GM19455 (cell line): ENCODE results near the gene WDR86.

Experiments used
- ATAC-seq: cut with Tn5 transposase; IDR thresholded peaks from one replicate; pipeline ENCODE4 v1.9.1; 2021; ENCODE audit not compliant: unreplicated experiment

WDR86 gene

GRCh38 chr7:151380199-151381097 lies 29.4 kb downstream of the WDR86 start:
- no peak for ATAC-seq

- ATAC-seq: no peak
Measured at GRCh38 chr7:151379534-151380198, 30.2 kb downstream of the WDR86 start.

GRCh38 chr7:151379193-151379520 lies 30.7 kb downstream of the WDR86 start:
- no peak for ATAC-seq

GRCh38 chr7:151378496-151379192 lies 31.2 kb downstream of the WDR86 start:
- ATAC-seq: no peak

GRCh38 chr7:151378011-151378410 lies 31.8 kb downstream of the WDR86 start:
- ATAC-seq: no peak

- no peak for ATAC-seq
Measured at GRCh38 chr7:151377406-151377805, 32.4 kb downstream of the WDR86 start.

GRCh38 chr7:151376218-151376902 lies 33.5 kb downstream of the WDR86 start:
- ATAC-seq: no peak

GRCh38 chr7:151375530-151376217 lies 34.2 kb downstream of the WDR86 start:
- no peak for ATAC-seq

- no peak for ATAC-seq
Measured at GRCh38 chr7:151374726-151375125, 35.1 kb downstream of the WDR86 start.

GRCh38 chr7:151374139-151374538 lies 35.7 kb downstream of the WDR86 start:
- no peak for ATAC-seq

GRCh38 chr7:151373599-151373998 lies 36.2 kb downstream of the WDR86 start:
- ATAC-seq: no peak

GRCh38 chr7:151372612-151373265 lies 37.1 kb downstream of the WDR86 start:
- no peak for ATAC-seq

- no peak for ATAC-seq
Measured at GRCh38 chr7:151371266-151371665, 38.6 kb downstream of the WDR86 start.

- ATAC-seq: peak; percentile 91
Measured at GRCh38 chr7:151368136-151368571, 41.7 kb downstream of the WDR86 start.

- ATAC-seq: no peak
Measured at GRCh38 chr7:151367284-151367683, 42.6 kb downstream of the WDR86 start.

GRCh38 chr7:151366880-151367222 lies 43.0 kb downstream of the WDR86 start:
- no peak for ATAC-seq

- no peak for ATAC-seq
Measured at GRCh38 chr7:151366166-151366879, 43.5 kb downstream of the WDR86 start.

GRCh38 chr7:151363182-151363581 lies 46.7 kb downstream of the WDR86 start:
- ATAC-seq: no peak

- no peak for ATAC-seq
Measured at GRCh38 chr7:151361193-151361959, 48.5 kb downstream of the WDR86 start.
